Urinary bladder (tissue), 4 donors: ENCODE measurements around the gene PRR35. TPM values are rescaled to one million over a fixed set of nuclear protein-coding genes. Genes with fewer than 3 reads are reported as not detected.

Source experiments
- DNase-seq: peaks from one replicate; pipeline ENCODE4 v3.0.0-alpha.2; 2015; ENCODE audit errors: extremely low spot score
- H3K27ac ChIP-seq: one replicate; pipeline ENCODE4 v1.5.1; 2013; ENCODE audit warnings: low read depth, mild to moderate bottlenecking, moderate library complexity
- H3K36me3 ChIP-seq: one replicate; pipeline ENCODE4 v1.6.1; 2013; ENCODE audit warnings: mild to moderate bottlenecking, moderate library complexity; ENCODE audit not compliant: insufficient read depth
- H3K4me1 ChIP-seq: one replicate; pipeline ENCODE4 v1.6.1; 2013; ENCODE audit warnings: mild to moderate bottlenecking, moderate library complexity; ENCODE audit not compliant: insufficient read depth
- H3K4me3 ChIP-seq: one replicate; pipeline ENCODE4 v1.5.1; 2013; ENCODE audit warnings: low read depth, low read length
- WGBS: extraction: QIAGEN DNeasy Blood & Tissue Kit; methylation state at CpG from one replicate; pipeline ENCODE4 v1.1.7; 2013; 5-methylcytosine and 5-hydroxymethylcytosine counted together
- polyA plus RNA-seq: library from polyadenylated mRNA; stranded (reverse); fragments of 200-250 nt; gene quantifications from one replicate; pipeline ENCODE4 v1.2.3, GENCODE V29; 2013
- total RNA-seq: library from RNA; depleted of rRNA; stranded (reverse); fragments of >200 nt; gene quantifications from one replicate; pipeline ENCODE4 v1.2.3, GENCODE V29; 2014
- donor health status: healthy with polysubstance abuse.
- donor health status: healthy.

Gene PRR35
- total and polyA plus RNA-seq, 2 donors = not detected

- DNase-seq = no peak
- Histone ChIP-seq H3K4me1 (no peaks in the 10 kb centered on the region), H3K27ac (no peak overlapping the region), H3K36me3 (peaks cover 2% of the 10 kb centered on the region), H3K4me3 (no peak overlapping the region)
- 95% methylated on average over 21 of the region's 21 CpGs for WGBS
Measured at GRCh38 chr16:548586-548985, 11.6 kb upstream of the PRR35 start.

GRCh38 chr16:549544-550263 lies 10.5 kb upstream of the PRR35 start:
- DNase-seq = no peak
- Histone ChIP-seq H3K4me3 (no peak overlapping the region), H3K4me1 (no peaks in the 10 kb centered on the region), H3K27ac (no peak overlapping the region), H3K36me3 (peaks cover 2% of the 10 kb centered on the region)
- 95% methylated on average over 54 of the region's 54 CpGs for WGBS

GRCh38 chr16:551210-551609 lies 9.0 kb upstream of the PRR35 start:
- WGBS = 96% methylated on average over 28 of the region's 28 CpGs
- H3K36me3 ChIP-seq = peaks cover 2% of the 10 kb centered on the region

GRCh38 chr16:552171-552570 lies 8.0 kb upstream of the PRR35 start:
- Histone ChIP-seq H3K36me3 (peaks cover 2% of the 10 kb centered on the region), H3K27ac (no peak overlapping the region), H3K4me3 (no peak overlapping the region), H3K4me1 (no peaks in the 10 kb centered on the region)
- DNase-seq = no peak
- 97% methylated on average over 35 of the region's 35 CpGs for WGBS

More at GRCh38 chr16:551210-551609, 9.0 kb upstream of the PRR35 start:
- no peak overlapping the region for H3K4me3 ChIP-seq
- H3K4me1 ChIP-seq = no peaks in the 10 kb centered on the region
- H3K27ac ChIP-seq = no peak overlapping the region
- DNase-seq = no peak

- Histone ChIP-seq H3K4me3 (no peak overlapping the region), H3K4me1 (no peaks in the 10 kb centered on the region), H3K36me3 (peaks cover 2% of the 10 kb centered on the region), H3K27ac (no peak overlapping the region)
- DNase-seq = no peak
- 92% methylated on average over 33 of the region's 33 CpGs for WGBS
Measured at GRCh38 chr16:553601-554296, 6.4 kb upstream of the PRR35 start.

GRCh38 chr16:554297-554621 lies 5.9 kb upstream of the PRR35 start:
- DNase-seq = no peak
- Histone ChIP-seq H3K27ac (no peak overlapping the region), H3K4me3 (no peak overlapping the region), H3K36me3 (peaks cover 2% of the 10 kb centered on the region), H3K4me1 (no peaks in the 10 kb centered on the region)
- WGBS = 81% methylated on average over 11 of the region's 11 CpGs

GRCh38 chr16:554640-555365 lies 5.4 kb upstream of the PRR35 start:
- H3K36me3 ChIP-seq = peaks cover 2% of the 10 kb centered on the region
- H3K4me1 ChIP-seq = no peaks in the 10 kb centered on the region
- WGBS = 57% methylated on average over 54 of the region's 54 CpGs
- DNase-seq = no peak
- H3K4me3 ChIP-seq = no peak overlapping the region
- no peak overlapping the region for H3K27ac ChIP-seq

- H3K27ac ChIP-seq = no peak overlapping the region
- DNase-seq = no peak
- H3K36me3 ChIP-seq = peaks cover 2% of the 10 kb centered on the region
- H3K4me3 ChIP-seq = no peak overlapping the region
- H3K4me1 ChIP-seq = peaks cover 2% of the 10 kb centered on the region
- 77% methylated on average over 32 of the region's 32 CpGs for WGBS
Measured at GRCh38 chr16:555528-556473, 4.4 kb upstream of the PRR35 start.

- no peak overlapping the region for H3K4me3 ChIP-seq
- H3K27ac ChIP-seq = no peak overlapping the region
- peaks cover 2% of the 10 kb centered on the region for H3K4me1 ChIP-seq
- 85% methylated on average over 32 of the region's 32 CpGs for WGBS
- no peak for DNase-seq
- no peaks in the 10 kb centered on the region for H3K36me3 ChIP-seq
Measured at GRCh38 chr16:556474-557173, 3.6 kb upstream of the PRR35 start.

GRCh38 chr16:557463-558297 lies 2.5 kb upstream of the PRR35 start:
- Histone ChIP-seq H3K36me3 (no peaks in the 10 kb centered on the region), H3K4me3 (no peak overlapping the region), H3K27ac (no peak overlapping the region), H3K4me1 (peaks cover 2% of the 10 kb centered on the region)
- no peak for DNase-seq
- 83% methylated on average over 23 of the region's 23 CpGs for WGBS

- DNase-seq = no peak
- Histone ChIP-seq H3K27ac (no peak overlapping the region), H3K4me3 (no peak overlapping the region), H3K36me3 (no peaks in the 10 kb centered on the region), H3K4me1 (peaks cover 2% of the 10 kb centered on the region)
- WGBS = 67% methylated on average over 22 of the region's 22 CpGs
Measured at GRCh38 chr16:558298-559020, 1.7 kb upstream of the PRR35 start.

- no peak overlapping the region for H3K4me3 ChIP-seq
- WGBS = 73% methylated on average over 15 of the region's 15 CpGs
- no peaks in the 10 kb centered on the region for H3K36me3 ChIP-seq
- H3K27ac ChIP-seq = no peak overlapping the region
- no peak for DNase-seq
- H3K4me1 ChIP-seq = peaks cover 2% of the 10 kb centered on the region
Measured at GRCh38 chr16:559021-559380, 1.2 kb upstream of the PRR35 start.
